Stimulated activated CD4-positive, alpha-beta T cell treated with anti-CD3 and anti-CD28 coated beads, Interleukin-1b, Interleukin-23, amount 100 ng/mL, for 24 hours (primary cell): ENCODE measurements around the gene LRBA.
A peak's percentile ranks its signal among the peaks of the same experiment; 100 is the strongest.
"Not testable (repeated sequence)": the region's sequence is repeated elsewhere in the genome, so short reads cannot be mapped to it uniquely, and the experiment has no call there.

Source experiments
- DNase-seq, 4 experiments: peaks; one replicate each; pipeline ENCODE4 v3.0.0-alpha.2; 2020; ENCODE audit warnings: low read depth in 4 of 4, low spot score in 1 of 4

LRBA gene, protein sequence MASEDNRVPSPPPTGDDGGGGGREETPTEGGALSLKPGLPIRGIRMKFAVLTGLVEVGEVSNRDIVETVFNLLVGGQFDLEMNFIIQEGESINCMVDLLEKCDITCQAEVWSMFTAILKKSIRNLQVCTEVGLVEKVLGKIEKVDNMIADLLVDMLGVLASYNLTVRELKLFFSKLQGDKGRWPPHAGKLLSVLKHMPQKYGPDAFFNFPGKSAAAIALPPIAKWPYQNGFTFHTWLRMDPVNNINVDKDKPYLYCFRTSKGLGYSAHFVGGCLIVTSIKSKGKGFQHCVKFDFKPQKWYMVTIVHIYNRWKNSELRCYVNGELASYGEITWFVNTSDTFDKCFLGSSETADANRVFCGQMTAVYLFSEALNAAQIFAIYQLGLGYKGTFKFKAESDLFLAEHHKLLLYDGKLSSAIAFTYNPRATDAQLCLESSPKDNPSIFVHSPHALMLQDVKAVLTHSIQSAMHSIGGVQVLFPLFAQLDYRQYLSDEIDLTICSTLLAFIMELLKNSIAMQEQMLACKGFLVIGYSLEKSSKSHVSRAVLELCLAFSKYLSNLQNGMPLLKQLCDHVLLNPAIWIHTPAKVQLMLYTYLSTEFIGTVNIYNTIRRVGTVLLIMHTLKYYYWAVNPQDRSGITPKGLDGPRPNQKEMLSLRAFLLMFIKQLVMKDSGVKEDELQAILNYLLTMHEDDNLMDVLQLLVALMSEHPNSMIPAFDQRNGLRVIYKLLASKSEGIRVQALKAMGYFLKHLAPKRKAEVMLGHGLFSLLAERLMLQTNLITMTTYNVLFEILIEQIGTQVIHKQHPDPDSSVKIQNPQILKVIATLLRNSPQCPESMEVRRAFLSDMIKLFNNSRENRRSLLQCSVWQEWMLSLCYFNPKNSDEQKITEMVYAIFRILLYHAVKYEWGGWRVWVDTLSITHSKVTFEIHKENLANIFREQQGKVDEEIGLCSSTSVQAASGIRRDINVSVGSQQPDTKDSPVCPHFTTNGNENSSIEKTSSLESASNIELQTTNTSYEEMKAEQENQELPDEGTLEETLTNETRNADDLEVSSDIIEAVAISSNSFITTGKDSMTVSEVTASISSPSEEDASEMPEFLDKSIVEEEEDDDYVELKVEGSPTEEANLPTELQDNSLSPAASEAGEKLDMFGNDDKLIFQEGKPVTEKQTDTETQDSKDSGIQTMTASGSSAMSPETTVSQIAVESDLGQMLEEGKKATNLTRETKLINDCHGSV (N-terminal part only)

GRCh38 chr4:151014521-151015458 is at the start of gene LRBA:
TSS of gene LRBA (minus strand) at chr4:151015284. CDS start at chr4:151014642, 642 bp downstream.
- DNase-seq = peak; percentile 50 to 84 (median 65)

DNA sequence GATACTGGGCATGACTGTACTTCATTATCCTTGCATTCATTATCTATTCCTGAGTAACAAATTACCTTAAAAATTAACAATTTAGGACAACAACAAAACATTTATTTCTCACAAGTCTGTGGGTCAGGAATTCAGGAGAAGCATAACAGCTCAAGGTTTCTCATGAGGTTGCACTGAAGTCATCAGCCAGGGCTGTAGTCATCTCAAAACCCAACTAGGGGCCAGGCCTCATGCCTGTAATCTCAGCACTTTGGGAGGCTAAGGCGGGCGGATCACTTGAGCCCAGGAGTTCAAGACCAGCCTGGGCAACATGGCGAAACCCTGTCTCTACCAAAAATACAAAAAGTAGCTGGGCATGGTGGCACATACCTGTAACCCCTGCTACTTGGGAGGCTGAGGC is 48.1 kb upstream of the LRBA start:
- DNase-seq = not testable (repeated sequence)

- DNase-seq = no peak
Measured at GRCh38 chr4:151055539-151055938, 40.5 kb upstream of the LRBA start.

DNA sequence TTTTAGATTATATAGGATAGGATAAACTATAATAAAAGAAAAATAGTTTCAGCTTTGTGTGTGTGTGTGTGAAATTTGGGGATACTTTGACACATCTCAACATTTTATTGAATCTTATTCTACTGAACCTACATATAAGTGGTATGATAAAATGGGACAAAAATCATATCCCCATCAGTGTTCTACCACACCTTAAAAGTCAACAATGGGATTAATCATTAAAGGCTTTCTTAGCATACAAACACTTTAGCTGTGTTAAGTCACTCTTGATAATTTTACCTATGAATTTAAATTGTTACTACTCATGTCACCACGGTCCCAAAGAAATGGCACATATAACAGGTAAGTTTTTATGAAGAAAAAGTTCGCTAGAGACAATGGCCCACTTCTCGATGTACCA is 37.7 kb upstream of the LRBA start:
- no peak for DNase-seq

DNA sequence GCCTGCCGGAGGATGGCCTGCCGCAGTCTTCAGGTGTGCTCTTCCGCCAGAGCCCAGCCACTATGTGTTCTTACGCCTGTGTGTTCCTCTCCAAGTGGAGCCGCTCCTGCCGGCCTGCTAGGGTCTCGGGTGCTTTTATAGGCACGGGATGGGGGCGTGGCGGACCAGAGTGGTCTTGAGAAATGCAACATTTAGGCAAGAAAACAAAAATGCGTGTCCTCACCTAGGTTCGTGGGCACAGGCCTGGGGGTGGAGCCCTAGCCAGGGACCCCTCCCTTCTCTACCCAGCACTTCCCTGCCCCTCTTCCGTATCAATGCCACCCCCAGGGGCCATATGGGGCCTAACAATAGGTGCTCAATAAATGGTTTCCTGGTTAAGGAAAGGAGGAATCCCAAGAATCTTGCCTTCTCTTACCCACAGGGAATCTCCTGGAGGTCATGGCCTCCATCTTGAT is 34.4 kb upstream of the LRBA start:
- DNase-seq = no peak

GRCh38 chr4:151048913-151049312 is 33.8 kb upstream of the LRBA start:
- no peak for DNase-seq

DNA sequence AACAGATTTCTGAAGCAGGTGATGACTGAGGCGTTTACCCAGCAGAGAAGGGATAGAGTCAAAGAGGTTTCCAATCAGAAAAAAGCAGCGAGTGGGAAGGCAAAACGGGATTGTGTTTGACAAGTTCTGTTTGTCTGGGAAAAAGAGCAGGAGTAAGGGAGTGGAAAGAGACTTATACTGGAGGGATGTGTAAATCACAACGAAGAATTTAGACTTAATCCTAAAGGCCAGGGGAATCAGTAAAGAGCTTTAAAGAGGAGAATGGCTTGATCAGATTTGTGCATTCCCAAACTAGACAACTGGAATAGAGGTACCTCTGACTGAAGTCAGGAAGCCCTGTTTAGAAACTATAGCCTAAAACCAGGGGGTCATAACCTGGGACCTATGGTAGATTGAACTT is 31.5 kb upstream of the LRBA start:
- no peak for DNase-seq

GRCh38 chr4:151045907-151046306 is 30.8 kb upstream of the LRBA start:
- DNase-seq = no peak

GRCh38 chr4:151043803-151044515 is 28.9 kb upstream of the LRBA start:
- no peak for DNase-seq

GRCh38 chr4:151039733-151040132 is 24.6 kb upstream of the LRBA start:
- DNase-seq = no peak

DNA sequence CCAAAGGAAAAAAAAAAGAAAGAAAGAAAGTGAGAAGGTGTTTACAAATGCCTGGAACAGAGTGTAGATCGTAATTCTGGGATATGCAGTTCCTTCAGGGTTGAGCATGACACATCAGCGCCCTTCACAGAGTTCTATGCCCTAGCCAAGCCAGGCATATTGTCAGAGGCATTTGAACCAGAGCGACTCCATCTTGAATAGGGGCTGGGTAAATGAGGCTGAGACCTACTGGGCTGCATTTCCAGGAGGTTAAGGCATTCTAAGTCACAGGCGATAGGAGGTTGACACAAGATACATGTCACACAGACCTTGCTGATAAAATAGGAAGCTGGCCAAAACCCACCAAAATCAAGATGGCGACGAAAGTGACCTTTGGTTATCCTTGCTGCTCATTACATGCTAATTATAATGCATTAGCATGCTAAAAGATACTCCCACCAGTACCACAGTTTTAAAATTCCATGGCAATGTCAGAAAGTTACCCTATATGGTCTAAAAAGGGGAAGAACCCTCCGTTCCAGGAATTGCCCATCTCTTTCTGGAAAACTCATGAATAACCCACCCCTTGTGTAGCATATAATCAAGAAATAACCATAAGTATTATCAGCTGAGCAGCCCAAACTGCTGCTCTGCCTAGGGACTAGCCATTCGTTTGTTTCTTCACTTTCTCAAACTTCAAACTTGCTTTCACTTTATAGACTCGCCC is 23.5 kb upstream of the LRBA start:
- no peak for DNase-seq

DNA sequence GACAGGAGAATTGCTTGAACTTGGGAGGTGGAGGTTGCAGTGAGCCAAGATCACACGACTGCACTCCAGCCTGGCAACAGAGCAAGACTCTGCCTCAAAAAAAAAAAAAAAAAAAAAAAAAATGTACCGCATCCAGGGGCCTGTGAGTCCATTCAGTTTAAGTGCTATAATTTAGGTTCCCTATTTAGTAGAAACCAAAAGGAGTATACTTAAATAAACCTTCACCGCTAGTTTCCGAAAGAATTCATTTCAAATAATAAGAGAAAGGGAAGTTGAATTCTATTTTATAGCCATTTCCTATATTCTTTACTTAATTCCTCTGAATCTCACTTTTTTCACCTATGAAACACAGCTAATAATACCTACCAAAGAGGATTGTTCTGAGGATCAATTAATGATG is 20.8 kb upstream of the LRBA start:
- DNase-seq = no peak

GRCh38 chr4:151035328-151035727 is 20.2 kb upstream of the LRBA start:
- DNase-seq = no peak

GRCh38 chr4:151034829-151035228 is 19.7 kb upstream of the LRBA start:
- no peak for DNase-seq

GRCh38 chr4:151031831-151032605 is 16.9 kb upstream of the LRBA start:
- DNase-seq = peak in 1 of 4 experiments; percentile 12

GRCh38 chr4:151029537-151029936 is 14.5 kb upstream of the LRBA start:
- DNase-seq = peak in 1 of 4 experiments; percentile 12

- DNase-seq = not testable (repeated sequence)
Measured at GRCh38 chr4:151029006-151029405, 13.9 kb upstream of the LRBA start.

GRCh38 chr4:151025759-151026158 is 10.7 kb upstream of the LRBA start:
- DNase-seq = no peak
